HG02610 (cell line): ENCODE measurements around the gene AGTPBP1.
A peak's percentile ranks its signal among the peaks of the same experiment; 100 is the strongest.
"Not testable (repeated sequence)": the region's sequence is repeated elsewhere in the genome, so short reads cannot be mapped to it uniquely, and the experiment has no call there.

ENCODE experiments used
- ATAC-seq: cut with Tn5 transposase; IDR thresholded peaks from one replicate; pipeline ENCODE4 v1.9.1; 2021; ENCODE audit warnings: mild to moderate bottlenecking, moderate library complexity; ENCODE audit not compliant: unreplicated experiment

The AGTPBP1 gene

DNA sequence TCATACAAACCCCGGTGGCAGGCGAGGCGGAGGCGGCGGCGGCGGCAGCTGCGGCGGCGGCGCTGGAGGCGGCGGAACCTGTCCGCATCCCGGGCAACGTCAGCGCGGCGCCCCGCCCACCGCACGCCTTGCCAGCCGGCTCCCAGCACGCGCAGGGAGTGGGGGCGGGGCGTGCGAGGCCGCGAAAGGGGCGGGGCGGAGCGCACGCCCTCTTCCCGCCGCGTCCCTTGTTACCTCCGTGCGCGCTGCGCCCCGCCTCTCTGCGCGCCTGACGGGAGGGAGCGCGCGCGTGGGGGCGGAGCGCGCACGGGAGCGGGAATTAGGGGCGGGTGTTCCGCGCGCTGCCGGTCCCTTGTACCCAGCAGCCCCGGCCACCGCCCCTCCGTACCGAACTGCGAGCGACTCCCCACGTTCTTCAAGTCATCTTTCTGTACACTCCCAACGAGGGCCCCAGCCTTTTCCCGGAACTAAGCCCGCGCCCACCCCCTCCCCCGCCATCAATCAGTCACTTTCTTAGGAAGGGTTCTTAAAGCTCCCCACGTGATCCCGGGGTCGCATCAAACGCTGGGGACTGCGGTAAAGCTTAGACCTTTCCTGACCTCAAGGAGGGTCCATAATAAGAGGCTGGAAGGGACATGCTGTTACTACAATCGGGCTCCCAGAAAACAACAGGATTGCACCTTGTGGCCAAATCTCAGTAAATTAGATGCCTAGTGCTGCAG lies at the start of gene AGTPBP1:
Gene AGTPBP1, minus strand, starts transcription at position 80 of the 722 bp plus-strand sequence. CDS start 29,421 bp downstream, outside the sequence.
- peak; percentile 76 for ATAC-seq

GRCh38 chr9:85786116-85786515 lies 44.4 kb upstream of the AGTPBP1 start:
- not testable (repeated sequence) for ATAC-seq

GRCh38 chr9:85773844-85774243 lies 32.1 kb upstream of the AGTPBP1 start:
- not testable (repeated sequence) for ATAC-seq

- ATAC-seq, result not testable (repeated sequence)
Observed at GRCh38 chr9:85761802-85762201, 20.0 kb upstream of the AGTPBP1 start.

- ATAC-seq, result not testable (repeated sequence)
Observed at GRCh38 chr9:85757716-85758115, 16.0 kb upstream of the AGTPBP1 start.

GRCh38 chr9:85756216-85756615 lies 14.5 kb upstream of the AGTPBP1 start:
- ATAC-seq, result not testable (repeated sequence)

DNA sequence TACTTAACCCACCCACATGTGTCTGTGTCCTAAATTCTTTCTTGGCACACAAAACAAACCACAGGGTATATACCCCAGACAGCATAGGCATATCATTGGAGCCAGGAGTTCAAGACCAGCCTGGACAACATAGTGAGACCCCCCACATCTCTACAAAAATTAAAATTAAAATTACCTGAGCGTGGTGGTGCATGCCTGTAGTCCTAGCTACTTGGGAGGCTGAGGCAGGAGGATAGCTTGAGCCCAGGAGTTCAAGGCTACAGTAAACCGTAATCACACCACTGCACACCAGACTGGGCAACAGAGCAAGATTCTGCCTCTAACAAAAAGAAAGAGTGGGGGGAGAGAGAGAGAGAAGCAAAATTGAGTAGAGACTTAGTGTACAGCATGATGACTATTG lies 4.6 kb upstream of the AGTPBP1 start:
- no peak for ATAC-seq

GRCh38 chr9:85745203-85745602 lies 3.4 kb upstream of the AGTPBP1 start:
- no peak for ATAC-seq

DNA sequence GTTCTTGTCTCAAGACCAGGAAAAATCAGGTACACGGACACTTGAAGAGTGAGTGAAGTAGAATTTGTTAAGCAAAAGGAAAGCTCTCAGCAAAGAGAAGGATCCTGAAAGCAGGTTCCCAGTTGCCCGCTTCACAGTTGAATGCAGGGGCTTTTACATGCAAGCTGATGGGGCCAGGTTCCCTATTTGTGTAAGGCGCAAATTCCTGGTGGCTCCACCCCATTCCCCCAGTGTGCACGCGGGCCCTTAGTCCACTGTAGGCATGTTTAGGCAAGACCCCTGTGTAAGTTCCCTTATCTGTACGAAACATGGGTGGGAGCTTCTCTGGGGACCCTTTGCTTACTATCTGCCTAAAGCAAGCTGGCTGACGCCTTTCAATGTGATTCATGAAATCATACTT lies 2.7 kb upstream of the AGTPBP1 start:
- no peak for ATAC-seq

- ATAC-seq, result no peak
Observed at GRCh38 chr9:85743275-85744128, 1.7 kb upstream of the AGTPBP1 start.

GRCh38 chr9:85742597-85742936 lies 813 bp upstream of the AGTPBP1 start:
- ATAC-seq, result no peak

DNA sequence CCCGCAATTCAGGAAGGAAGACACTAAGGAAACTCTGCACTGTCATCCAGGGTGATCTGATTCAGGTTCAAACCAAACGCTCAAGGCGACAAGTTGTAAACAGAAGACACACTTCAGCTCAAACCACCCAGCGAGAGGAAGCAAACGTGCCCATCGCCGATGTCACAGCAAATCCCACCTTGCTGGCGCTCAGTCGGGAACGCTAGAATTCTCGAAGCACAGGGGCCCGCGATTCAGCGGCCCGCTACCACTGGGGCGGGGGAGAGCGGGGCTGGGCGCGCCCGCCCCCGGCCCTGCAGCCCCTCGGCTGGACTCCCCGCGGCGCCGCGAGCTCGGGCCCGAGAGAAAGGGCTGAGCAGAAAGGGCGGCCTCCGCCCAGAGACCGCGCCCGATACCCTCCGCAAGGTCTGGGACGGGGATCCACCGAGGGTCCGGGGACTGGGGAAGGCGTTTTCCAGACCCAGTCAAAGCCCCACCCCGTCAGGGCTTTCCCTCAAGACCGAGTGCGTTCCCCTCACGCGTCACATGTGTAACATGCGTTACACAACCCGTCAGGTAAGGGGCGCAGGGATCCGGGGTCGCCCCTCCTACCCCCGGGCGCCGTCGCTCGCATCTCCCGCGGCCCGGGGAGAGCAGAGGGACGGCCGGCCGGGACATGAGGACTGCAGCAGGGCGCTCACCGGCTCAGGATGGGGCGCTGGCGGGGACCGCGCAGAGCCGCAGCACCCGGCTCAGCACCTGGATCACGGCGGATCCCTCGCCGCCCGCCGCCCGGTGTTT lies 469 bp downstream of the AGTPBP1 start:
- peak; percentile 41 for ATAC-seq

DNA sequence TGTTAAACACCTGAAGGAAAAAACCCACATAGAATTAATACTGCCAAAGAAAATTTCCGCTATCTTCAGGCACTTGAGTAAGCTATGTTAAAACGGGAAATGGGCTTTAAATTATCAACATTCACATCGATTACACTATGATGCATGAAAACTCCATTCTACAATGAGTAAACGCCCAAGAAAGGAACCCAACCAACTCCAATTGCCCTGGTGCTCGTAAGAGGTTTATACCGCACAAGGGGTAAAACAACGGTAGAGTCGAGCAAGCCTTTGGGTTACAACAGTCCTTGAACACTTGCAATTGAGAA lies 1.0 kb downstream of the AGTPBP1 start:
- ATAC-seq, result peak; percentile 14

DNA sequence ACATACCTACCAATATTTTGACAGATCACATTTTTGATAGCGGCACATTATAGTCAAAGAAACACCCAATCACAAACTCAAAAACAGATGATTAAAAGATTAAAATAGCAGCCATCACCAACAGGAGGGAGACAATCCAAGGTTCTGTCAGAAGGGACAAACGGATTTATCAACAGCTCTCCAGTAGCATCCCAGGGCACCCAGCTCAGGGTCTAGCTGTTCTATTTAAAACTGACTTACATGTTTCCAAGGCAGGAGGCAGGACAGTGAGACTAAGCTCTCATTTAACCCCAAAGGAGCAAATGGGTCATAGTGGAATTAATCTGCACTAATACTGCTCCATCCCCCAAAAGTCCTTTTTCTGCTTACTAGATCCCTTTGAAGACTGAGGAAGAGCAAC lies 3.2 kb downstream of the AGTPBP1 start:
- no peak for ATAC-seq

- ATAC-seq, result no peak
Observed at GRCh38 chr9:85737671-85738070, 4.1 kb downstream of the AGTPBP1 start.

DNA sequence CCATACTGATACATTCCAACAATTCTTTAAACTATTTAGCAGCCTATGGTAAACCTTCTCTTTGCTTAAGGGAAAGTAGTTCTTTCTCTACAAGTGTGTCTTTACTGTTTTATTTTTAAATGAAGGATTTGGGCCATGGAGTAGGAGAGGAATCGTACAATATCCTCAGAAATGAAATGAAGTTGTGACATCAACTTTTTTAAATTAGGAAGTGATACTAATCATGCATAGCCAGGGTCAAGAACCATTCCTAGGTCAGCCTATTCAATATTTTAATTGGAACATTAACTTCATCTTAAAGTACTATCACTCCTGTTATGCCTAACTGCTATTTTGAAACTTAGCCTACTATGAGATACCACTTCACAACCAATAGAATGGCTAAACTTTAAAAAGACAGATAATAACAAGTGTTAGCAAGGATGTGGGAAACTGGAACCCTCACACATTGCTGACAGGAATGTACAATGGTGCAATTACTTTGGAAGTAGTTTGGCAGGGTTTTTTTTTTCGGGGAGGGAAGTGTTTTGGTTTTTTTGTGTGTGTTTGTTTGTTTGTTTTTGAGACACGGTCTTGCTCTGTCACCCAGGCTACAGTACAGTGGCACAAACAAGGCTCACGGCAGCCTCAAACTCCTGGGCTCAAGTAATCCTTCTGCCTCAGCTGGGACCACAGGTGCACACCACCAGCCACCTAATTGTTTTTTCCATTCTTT lies 10.7 kb downstream of the AGTPBP1 start:
- no peak for ATAC-seq

DNA sequence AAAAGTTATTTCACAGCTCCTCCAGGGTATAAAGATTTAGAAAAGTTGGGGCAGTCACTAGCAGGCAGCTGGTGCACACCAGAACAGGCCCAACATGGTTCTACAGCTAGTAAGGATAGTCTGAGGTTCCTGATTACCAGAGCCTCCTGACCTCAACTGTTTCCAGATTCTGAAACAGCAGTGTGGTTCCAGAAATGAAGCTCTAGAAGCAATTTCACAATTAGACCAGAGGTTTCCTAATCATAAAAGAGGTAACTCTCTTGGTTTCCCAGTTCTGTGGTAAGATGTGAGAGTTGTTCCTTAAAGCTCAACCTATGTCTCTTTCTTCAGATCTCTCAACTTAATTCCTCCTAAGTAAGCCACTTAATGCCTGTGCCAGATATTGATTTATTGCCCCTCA lies 11.9 kb downstream of the AGTPBP1 start:
- ATAC-seq, result no peak

- ATAC-seq, result no peak
Observed at GRCh38 chr9:85727500-85727899, 14.3 kb downstream of the AGTPBP1 start.

DNA sequence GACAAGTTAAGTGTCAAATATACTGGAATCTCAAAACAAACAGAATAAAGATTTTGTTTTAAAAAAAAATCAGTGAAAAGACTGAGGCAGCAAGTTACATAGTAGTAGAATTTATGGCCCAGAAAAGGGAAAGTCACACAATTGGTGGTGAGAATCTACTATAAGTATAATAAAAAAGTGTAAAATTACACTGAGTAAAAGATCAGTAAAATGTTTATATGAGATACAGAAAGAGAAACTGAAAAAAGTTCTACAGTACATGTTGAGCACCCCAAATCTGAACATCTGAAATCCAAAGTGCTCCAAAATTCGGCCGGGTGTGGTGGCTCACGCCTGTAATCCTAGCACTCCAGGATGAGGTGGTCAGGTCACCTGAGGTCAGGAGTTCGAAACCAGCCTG lies 15.0 kb downstream of the AGTPBP1 start:
- no peak for ATAC-seq

DNA sequence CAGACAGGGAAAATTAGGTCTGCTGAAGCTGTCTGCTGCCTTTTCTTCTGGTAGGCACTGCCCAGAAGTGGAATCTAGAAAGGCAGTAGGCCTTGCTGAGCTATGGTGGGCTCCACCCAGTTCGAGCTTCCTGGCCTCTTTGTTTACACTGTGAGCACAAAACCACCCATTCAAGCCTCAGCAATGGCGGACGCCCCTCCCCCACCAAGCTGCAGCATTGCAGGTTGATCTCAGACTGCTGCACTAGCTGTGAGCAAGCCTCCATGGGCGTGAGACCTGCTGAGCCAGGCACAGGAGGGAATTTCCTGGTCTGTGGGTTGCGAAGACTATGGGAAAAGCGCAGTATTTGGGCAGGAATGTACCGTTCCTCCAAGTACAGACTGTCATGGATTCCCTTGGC lies 18.5 kb downstream of the AGTPBP1 start:
- no peak for ATAC-seq

DNA sequence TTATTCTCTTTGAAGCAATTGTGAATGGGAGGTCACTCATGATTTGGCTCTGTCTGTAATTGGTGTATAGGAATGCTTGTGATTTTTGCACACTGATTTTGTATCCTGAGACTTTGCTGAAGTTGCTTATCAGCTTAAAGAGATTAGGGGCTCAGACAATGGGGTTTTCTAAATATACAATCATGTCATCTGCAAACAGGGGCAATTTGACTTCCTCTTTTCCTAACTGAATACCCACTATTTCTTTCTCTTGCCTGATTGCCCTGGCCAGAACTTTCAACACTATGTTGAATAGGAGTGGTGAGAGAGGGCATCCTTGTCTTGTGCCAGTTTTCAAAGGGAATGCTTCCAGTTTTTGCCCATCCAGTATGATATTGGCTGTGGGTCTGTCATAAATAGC lies 22.3 kb downstream of the AGTPBP1 start:
- ATAC-seq, result not testable (repeated sequence)
